NCI-H2227 (cell line): Measurements from ENCODE around the gene ANKRD23.
"Not testable (repeated sequence)": the region's sequence is repeated elsewhere in the genome, so short reads cannot be mapped to it uniquely, and the experiment has no call there.

Experiments used
- DNase-seq: peaks from one replicate; lab custom pipeline; 2025; ENCODE audit not compliant: unreplicated experiment; lab: John Stamatoyannopoulos, UW

The ANKRD23 gene

DNA sequence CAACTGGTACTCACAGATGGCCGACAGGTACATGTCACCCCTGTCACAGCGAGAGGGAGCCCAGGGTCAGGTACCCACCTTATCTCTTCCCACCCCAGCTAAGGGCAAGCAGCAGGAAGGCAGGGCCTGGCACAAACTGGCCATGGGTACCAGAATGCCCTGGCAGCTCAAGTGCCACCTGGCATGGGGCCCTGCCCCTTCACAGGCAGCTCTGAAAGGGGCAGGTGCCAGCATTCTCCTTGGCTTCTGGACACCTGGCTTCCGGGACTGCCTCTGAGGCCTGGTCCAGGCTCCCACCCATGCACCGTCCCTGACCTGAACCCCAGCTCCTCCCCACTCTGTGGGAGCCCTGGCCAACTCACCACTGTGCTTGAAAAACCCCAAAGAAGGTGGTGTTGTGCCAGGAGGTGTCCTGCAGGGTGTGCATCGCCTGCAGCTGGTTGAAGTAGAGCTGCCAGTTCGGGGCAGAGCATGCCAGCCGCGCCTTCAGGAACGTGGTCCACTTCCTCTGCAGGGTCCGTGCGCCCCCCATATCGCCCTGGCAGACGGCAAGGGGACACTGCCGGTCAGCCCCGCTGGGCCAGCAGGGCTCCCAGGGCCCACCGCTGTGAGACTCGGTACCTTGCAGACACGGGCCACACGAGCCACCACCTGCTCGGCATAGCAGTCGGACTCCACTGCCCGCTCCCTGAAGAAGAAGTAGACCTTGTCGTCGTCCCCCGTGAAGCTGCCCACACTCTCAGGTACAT, 20.7 kb upstream of the ANKRD23 start:
- no peak for DNase-seq

DNA sequence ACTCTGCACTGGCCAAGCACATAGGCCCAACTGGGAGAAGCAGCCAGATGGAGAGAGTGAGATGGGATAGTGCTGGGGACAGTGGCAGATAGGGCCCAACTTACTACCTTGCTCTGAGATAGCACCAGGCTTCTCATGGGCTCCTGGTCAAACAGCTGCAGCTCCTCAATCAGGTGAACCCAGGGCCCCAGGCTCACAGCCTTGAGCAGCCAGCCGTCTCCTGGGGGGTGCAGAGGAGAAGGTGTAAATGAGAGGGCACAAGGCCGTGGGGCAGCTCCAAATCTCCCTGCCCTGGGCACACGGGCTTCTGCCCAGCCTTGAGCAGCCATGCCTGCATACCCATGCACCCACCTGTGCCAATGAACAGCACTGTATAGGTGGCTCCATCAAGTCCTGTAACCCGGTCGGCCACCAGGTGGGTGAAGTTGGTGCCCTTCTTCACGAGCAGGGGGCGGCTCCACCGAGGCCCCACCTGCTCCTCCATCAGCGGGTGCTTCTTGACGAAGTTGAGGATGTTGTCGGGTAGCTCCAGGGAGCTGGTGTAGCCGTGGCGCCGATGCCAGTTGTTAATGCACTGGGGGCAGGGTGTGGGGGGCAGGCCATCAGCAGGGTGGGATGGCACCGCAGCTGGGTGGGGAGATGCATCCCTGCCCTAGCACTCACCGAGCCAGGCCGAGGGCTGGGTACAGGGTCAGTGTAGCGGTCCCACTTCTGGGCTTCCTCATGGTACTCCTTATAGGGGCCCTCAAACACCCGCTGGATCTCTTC, 19.9 kb upstream of the ANKRD23 start:
- DNase-seq: no peak

DNA sequence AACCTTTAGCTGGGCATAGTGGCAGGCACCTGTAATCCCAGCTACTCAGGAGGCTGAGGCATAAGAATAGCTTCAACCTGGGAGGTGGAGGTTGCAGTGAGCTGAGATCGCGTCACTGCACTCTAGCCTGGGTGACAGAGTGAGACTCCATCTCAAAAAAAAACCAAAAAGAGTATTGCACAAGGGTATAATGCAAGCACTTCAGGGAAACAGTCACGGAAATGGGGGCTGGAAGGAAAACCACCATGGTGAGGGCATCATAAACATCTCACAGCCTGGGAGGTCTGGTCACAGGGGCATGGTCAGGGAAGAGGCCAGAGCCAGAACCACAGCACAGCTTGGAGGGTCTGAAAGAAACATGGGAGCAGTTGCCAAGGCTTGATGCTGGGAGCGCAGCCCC, 19.2 kb upstream of the ANKRD23 start:
- DNase-seq: not testable (repeated sequence)

DNA sequence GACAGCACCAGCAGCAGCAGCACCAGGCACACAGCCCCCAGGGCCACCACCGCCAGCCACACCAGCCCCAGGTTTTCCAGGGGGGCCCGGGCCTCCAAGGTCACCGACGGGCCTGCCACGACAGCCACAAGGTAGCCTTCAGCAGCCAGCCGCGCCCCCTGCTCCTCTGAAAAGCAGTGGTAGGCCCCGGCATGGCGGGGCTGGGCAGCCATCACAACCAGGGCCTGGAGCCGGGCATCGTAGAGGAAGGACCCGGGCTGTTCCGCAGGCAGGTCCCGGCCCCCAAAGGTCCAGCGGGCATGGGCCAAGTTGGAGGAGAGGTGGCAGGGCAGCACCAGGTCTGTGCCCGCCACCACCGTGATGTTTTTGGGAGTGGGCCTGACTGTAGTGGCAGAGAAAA, 17.3 kb upstream of the ANKRD23 start:
- no peak for DNase-seq

DNA sequence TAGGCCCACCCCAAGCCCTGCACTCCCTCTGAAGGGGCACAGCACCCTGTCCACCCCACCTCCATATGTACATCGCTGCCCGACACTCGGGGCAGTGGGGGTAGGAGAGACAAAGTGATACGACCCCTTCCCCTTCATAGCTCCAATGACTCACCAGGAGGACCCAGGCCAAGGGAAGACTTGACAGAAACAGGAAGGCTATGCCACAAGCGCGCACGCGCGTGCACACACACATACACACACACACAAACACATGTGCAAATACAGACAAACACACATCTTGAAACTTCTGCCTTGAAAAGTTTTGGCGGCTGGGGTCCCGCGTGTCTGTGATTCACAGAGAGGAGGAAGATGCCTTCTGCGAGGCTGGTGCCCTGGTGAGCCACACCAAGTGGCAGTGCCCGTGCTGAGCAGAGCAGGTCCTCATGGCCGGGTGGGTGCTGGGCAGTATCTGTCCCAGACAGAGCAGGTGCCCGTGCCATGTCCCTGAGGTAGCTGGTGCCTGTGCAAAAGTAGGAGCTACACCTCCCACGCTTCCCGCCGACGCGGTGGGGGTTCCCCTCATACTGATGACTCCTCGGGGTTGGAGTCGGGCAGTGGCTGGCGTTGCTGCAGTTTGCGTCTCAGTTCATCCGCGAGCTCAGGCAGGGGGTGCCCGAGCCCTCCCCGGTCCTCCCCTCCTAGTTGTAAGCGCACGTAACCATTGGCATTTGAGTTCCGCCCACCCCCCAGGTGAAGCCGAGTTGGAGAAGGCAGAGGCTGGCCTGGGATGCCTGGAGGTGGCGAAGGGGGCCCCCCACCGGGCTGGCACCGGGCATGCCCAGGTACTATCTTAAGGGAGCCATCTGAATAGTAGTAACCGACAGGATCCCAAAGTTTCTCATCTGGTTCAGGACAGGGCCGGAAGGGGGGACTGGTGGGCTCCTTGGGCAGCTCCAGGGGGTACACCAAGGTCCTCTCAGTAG, 16.5 kb upstream of the ANKRD23 start:
- no peak for DNase-seq

DNA sequence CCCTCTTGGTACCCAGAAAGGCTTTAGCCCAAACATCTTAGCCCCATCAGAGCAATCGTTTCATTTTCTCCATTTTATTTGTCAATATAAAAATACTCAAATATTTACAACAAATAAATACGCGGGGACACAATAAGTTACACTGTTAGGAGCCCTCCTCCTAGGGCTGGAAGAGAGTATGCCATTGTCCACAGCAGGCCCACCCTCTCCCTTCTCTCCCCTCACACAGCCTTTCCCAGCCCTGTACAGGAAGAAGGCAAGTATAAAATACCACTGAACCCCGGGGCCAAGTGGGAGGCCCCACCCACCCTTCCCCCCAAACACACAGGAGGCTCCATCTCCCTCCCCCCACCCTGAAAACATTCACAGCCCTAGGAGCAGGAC, 15.9 kb upstream of the ANKRD23 start:
- no peak for DNase-seq

DNA sequence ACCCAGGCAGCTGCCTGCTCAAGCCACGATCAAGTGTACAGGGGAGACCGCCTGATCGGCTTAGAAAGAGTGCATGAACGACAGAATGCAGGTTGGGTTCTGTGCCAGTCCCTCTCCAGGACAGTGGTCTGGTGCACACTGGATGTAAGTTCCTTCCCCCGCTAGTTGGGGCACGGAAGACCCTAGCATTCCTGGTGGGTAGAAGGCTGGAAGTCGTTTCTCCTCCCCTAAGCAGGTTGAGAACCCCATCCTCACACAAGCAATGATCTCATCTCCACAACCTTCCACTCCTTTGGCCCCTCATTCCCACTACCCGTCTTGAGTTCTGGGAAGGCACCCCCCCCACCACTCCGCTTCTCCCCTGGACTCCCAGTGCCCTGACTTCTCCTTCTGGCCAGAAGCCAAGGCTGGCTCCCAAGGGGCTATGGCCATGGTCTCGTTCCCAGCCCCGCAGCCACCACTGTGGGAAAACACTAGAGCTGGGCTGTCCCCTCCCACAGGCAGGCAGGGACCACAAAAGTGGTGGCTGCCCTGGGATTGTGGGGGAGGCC, 15.4 kb upstream of the ANKRD23 start:
- DNase-seq: peak; percentile 37

DNA sequence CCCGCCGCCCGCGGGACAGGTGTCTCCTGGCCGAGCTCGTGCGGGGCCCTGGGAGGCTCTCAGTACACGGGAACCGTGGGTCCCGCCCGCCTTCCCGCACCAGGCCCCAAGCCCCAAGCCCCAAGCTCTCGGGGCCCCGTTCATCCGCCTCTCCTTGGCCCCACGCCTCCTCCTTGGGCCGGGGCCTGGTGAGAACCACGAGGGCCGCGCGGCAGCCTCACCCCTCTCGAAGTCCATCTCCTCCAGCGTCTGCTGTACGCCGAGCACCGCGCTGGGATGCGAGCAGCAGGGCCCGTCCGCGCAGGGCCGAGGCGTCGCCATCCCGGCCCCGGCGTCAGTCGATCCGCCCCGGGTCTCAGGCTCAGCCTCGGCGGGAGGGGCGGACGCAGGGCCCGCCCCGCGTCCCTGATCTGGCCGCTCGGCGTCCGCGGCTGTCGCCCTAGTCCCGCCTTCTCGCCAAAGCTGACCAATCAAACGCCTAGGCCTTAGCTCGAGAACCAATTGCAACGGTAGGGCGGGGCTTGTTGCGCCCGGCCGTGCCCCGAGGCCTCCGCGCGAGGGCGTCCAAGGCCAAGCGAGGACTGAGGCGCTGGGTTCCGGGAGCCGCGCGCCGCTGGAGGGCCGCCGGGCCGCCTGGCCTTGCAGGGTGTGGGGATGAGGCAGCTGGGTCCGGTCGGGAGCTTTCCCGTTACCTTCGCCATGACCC, 14.0 kb upstream of the ANKRD23 start, which contains the start of gene ANKRD39:
TSS of gene ANKRD39 (minus strand) at position 350 of the 706 bp plus-strand sequence. CDS start at position 321, 29 bp downstream.
- peak; percentile 100 for DNase-seq

DNA sequence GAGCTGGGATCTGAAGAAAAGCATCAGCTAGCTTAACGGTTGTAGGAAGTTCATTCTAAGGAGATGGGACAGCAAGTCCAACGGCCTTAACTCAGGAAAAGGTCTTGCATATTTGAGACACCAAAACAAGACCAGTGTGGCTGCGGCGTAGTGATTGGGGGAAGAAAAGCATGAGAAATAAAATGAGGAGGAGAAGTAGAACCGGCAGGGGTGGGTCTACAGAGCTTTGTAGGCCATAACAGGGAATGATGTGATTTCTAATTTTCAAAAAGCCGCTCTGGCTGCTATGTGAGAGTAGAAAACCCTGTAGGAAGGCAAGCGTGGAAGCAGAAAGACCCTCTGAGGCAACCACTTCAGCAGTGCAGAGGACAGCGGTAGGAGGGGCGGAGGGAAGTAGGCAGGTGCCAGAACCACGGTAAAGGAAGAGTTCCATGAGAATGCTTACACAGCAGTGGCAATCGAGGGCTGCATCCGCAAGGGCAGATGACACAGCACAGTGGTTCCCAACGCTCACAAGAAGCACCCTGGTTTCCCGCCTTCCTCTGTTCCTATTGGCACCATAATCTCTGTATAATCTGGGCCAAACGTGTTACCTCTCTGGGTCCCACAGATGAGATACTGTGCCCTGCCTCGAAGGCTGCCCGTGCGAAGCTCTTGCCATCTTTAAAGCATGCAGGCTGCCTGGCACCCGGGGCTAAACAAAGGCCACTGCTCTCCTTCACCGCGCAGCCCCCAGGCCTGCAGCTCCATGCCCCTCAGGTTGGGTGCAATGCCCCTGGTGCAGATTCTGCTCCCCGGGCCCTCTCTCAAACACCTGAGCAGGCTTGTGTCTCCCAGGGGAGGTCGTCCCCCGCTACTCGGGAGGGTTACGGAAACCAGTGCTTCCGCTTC, 13.2 kb upstream of the ANKRD23 start:
- DNase-seq: peak; percentile 41

DNA sequence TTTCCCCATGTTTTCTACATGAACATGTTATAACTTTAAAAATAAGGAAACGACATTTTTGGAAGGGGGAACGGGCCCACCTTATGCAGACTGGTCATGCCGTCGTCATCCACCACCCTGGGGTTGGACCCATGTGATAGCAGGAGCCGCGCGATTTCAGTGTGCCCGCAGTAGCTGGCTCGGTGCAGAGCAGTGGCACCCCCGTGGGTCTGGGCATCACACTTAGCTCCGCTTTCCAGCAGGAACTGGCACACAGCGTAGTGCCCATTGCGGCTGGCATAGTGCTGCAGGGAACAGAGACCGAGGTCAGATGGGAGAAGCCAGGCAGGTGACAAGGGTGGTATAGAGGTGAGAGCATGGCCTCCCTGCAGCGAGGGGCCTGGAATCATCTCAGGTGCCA, 9.5 kb upstream of the ANKRD23 start:
- no peak for DNase-seq

DNA sequence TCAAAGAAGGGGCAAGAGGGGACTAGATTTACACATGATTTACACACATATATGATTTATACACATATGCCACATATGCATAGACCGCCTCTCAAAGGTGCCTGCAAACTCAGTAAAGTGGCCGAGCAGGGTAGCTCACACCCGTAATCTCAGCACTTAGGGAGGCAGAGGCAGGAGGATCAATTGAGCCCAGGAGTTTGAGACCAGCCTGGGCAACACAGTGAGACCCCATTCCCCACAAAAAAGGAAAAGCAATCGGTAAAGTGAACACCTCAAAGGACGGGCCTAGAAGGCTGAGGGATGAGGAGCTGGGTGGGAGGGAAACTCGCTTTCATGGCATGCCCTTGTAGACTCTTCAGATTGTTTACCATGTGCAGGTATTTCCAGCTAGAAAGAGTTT, 8.8 kb upstream of the ANKRD23 start:
- DNase-seq: no peak

DNA sequence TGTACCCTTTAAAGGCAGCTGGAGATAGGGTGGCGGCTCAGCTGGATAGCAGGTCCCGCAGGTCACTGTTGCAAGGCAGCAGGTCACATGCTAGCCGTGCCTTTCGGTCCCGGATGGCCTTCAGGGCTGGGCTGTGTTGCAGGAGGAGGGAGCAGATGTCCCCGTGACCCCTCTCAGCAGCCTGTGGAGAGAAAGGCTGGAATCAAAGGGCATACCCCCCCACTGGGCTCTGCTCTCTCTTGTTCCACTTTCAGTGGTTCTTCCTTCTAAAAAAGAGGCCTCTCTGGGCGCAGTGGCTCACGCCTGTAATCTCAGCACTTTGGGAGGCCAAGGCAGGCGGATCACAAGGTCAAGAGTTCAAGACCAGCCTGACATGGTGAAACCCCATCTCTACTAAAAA, 4.4 kb upstream of the ANKRD23 start:
- no peak for DNase-seq

DNA sequence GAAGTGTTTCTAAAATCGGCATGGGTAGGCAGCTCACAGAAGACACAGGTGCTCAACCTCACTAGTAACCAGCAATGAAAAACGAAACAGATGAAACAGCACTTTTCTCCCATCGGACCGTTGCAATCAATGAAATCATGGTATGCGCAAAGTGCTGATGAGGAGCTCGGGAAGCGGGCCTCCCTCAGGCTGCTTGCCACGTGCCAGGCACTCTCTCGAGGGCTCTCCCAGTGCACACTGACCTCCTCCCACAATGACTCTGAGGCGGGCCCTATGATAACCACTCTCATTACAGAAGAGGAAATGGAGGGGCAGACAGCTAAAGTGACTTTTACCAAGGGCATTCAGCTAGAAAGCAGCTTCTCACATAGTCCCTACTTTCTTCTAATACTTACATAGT, 3.8 kb upstream of the ANKRD23 start:
- no peak for DNase-seq

DNA sequence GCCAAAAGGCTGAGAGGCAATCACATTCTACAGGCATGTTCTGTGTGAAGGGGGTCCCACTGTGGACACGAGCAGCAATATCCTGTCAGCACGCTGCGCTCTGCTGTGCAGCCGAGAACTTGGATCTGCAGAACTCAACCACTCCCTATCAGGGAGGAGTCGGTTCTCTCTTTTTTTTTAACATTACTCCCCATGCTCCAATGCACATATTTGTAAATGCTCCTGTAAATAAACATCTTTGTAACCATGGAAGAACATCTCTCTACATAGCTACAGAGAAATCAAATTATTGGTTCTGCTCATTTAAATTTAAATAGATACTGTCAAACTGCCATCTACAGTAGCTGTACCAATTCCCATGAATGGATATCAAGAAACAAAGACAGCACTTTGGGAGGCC, 3.0 kb upstream of the ANKRD23 start:
- no peak for DNase-seq

DNA sequence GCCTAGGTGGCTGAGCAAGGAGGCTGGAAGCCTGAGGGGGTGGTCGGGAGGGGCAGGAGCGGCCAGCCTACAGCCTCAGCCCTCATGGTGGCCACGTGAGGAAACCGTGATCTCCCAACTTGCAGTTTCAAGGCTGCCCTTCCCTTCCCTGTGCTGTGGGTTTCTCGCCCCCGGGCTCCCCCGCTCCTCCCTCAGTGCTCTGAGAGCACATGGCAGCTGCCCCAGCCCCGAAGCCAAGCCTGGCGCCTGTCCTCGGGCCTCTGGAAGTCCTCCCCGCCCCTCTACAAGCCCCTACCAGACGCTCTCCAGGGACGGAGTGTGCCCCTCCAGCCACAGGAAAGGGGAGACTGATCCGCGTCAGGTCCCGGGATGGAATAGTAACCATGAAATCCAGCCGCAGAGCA, 586 bp upstream of the ANKRD23 start:
- DNase-seq: no peak

DNA sequence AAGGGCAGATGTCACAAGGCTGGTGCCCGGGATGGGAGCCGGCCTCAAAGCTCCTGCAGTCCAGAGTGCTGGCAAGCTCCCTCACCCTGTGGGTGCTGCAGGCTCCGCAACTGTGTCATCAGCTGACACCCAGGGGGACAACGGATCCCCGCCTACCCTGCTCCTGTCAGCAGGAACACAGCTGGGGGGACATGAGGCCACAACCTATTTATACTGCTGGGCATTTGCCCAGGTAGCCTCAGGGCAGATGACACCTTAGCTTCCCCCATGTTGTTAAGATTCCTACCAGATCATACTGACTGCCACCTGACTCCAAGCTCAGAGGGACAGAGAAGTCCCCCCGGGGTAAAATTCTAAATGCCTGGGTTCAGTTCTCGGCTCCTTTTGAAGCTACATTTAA, 1.2 kb downstream of the ANKRD23 start:
- DNase-seq: no peak

DNA sequence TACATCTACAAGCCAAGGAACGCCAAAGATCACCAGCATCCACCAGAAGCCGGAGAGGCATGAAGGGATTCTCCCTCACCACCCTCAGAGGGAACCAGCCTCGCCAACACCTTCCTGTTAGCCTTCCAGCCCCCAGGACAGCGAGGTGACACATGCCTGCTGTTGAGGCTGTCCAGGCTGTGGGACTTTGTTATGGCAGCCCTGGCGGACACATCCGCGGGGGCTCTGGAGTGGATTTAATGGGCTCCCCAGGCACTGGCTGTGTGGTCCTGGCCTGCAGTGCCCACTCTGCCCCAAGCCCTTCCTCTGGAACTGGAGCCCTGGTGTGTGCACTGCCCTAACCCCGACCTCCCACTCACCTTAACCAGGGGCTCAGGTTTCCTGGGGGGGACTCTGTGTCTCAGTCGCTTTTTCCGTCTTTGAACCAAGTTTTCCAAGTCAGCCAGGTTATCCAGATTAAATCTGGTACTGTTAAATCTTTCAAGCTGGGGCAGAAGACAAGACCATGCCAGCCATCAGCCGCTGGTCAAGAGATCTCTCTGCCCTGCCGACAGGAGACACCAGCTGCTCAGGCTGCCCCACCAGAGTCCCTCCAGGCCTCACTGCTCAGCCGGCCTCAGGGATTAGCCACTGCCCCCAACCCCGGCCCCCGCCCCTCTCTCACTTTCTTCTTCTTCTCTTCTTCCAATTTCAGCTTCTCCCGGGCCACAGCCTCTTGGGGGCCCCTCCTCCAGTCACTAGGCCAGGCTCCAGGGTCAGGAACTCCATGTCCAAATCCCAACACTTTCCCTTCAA, 1.9 kb downstream of the ANKRD23 start:
- DNase-seq: no peak
